B cell (primary cell): ENCODE measurements around the gene SHC3. TPM values are rescaled to one million over a fixed set of nuclear protein-coding genes. Genes with fewer than 3 reads are reported as not detected.

Source experiments
- ATAC-seq: fragments of 200-7000 bp; cut with Tn5 transposase; one replicate; pipeline ENCODE4 v1.10.0; 2021; ENCODE audit warnings: low read depth, mild to moderate bottlenecking, moderate number of reproducible peaks, moderate library complexity
- CTCF ChIA-PET: fragments of 350-600 bp; sonication (Branson Sonifier 250); formaldehyde crosslinking; loops from one replicate; lab custom pipeline; 2021; ENCODE audit warnings: antibody characterized with exemption, inconsistent platforms; lab: Charles Lee
- POLR2A ChIA-PET: fragments of 350-600 bp; sonication (Branson Sonifier 250); formaldehyde crosslinking; loops from one replicate; lab custom pipeline; 2021; ENCODE audit warnings: antibody characterized with exemption; lab: Charles Lee
- DNase-seq: peaks from one replicate; pipeline ENCODE4 v3.0.0; 2013
- H2AFZ ChIP-seq: 2 replicates; pipeline ENCODE4 v1.6.1; 2012; ENCODE audit warnings: mild to moderate bottlenecking, low read depth, low read length; ENCODE audit not compliant: insufficient read depth, poor library complexity, severe bottlenecking
- H3K27ac ChIP-seq, 2 donors: 1 replicate in 1 of 2; 2 replicates in 1 of 2; pipeline ENCODE4 v1.5.1; 2012 to 2013; ENCODE audit warnings: low read length in 2 of 2, mild to moderate bottlenecking in 2 of 2, moderate library complexity in 1 of 2
- H3K27me3 ChIP-seq, 4 experiments: fragments of 200-600 bp in 1 of 4; sonication (generic) in 1 of 4; replicated peaks in 1 of 4; 1 replicate in 2 of 4; 2 replicates in 2 of 4; pipeline versions ENCODE4 v1.6.1 to v1.7.0; 2013 to 2016; ENCODE audit warnings: low read length in 3 of 4, mild to moderate bottlenecking in 2 of 4, mixed read lengths in 1 of 4, moderate library complexity in 1 of 4; ENCODE audit not compliant: insufficient read depth in 4 of 4, control insufficient read depth in 3 of 4; ENCODE audit errors: control extremely low read depth in 1 of 4
- H3K36me3 ChIP-seq, 2 experiments: replicated peaks in 1 of 2; 1 replicate in 1 of 2; 2 replicates in 1 of 2; pipeline versions ENCODE4 v1.6.1 to v1.7.1; 2013; ENCODE audit warnings: low read length in 1 of 2; ENCODE audit not compliant: insufficient read depth in 2 of 2, control insufficient read depth in 1 of 2; ENCODE audit errors: control extremely low read depth in 1 of 2, extremely low read depth in 1 of 2
- H3K4me1 ChIP-seq, 2 donors: fragments of 200-600 bp in 1 of 2; sonication (generic) in 1 of 2; 1 replicate in 1 of 2; 2 replicates in 1 of 2; pipeline versions ENCODE4 v1.5.1 to v1.6.1; 2013 to 2017; ENCODE audit warnings: low read length in 2 of 2; ENCODE audit not compliant: control insufficient read depth in 2 of 2, insufficient read depth in 2 of 2
- H3K4me2 ChIP-seq: replicated peaks from 2 replicates; pipeline ENCODE3; 2012; ENCODE audit warnings: mild to moderate bottlenecking, low read depth, low read length; ENCODE audit not compliant: poor library complexity, severe bottlenecking
- H3K4me3 ChIP-seq, 5 experiments: fragments of 200-600 bp in 1 of 5; sonication (generic) in 1 of 5; 1 replicate in 3 of 5; 2 replicates in 2 of 5; pipeline versions ENCODE4 v1.5.1 to v1.7.0; 2011 to 2016; ENCODE audit warnings: low read length in 4 of 5, mild to moderate bottlenecking in 4 of 5, low read depth in 2 of 5, control low read depth in 1 of 5, moderate library complexity in 1 of 5; ENCODE audit not compliant: insufficient read depth in 1 of 5; ENCODE audit errors: control extremely low read depth in 1 of 5, extremely low read depth in 1 of 5
- H3K79me2 ChIP-seq: fragments of 200-600 bp; sonication (generic); one replicate; pipeline ENCODE4 v1.6.0; 2016; ENCODE audit warnings: low read length; ENCODE audit not compliant: control insufficient read depth, insufficient read depth
- H3K9ac ChIP-seq: fragments of 200-600 bp; sonication (generic); 2 replicates; pipeline ENCODE4 v1.6.1; 2017; ENCODE audit warnings: mild to moderate bottlenecking, low read length, moderate library complexity
- H3K9me3 ChIP-seq, 3 donors: one replicate each; pipeline versions ENCODE4 v1.6.1 to v1.7.1; 2013; ENCODE audit warnings: low read length in 2 of 3; ENCODE audit not compliant: control insufficient read depth in 2 of 3, insufficient read depth in 1 of 3; ENCODE audit errors: control extremely low read depth in 1 of 3
- H4K20me1 ChIP-seq: 2 replicates; pipeline ENCODE4 v1.6.0; 2012; ENCODE audit warnings: mild to moderate bottlenecking, low read length; ENCODE audit not compliant: insufficient read depth, control insufficient read depth, poor library complexity, severe bottlenecking
- H3K27ac Mint-ChIP-seq: one replicate; pipeline ENCODE4 v1.8.0; 2021; ENCODE audit warnings: mixed read lengths
- H3K27me3 Mint-ChIP-seq: one replicate; pipeline ENCODE4 v1.8.0; 2021; ENCODE audit warnings: mixed read lengths
- H3K4me1 Mint-ChIP-seq: one replicate; pipeline ENCODE4 v1.8.0; 2021; ENCODE audit warnings: mixed read lengths
- H3K4me3 Mint-ChIP-seq: one replicate; pipeline ENCODE4 v1.8.0; 2021; ENCODE audit warnings: mixed read lengths
- H3K9me3 Mint-ChIP-seq: one replicate; pipeline ENCODE4 v1.8.0; 2022; ENCODE audit warnings: mixed read lengths; ENCODE audit not compliant: insufficient read depth
- CTCF ChIP-seq: fragments of 200-600 bp; IDR thresholded peaks from one replicate; pipeline ENCODE4 v1.8.0; 2022; ENCODE audit warnings: antibody characterized with exemption, mild to moderate bottlenecking
- EZH2 ChIP-seq: IDR thresholded peaks from 2 replicates; pipeline ENCODE4 v1.6.1; 2012; ENCODE audit warnings: borderline replicate concordance, low read depth, mild to moderate bottlenecking, moderate library complexity, low read length; ENCODE audit not compliant: insufficient read depth, poor library complexity, severe bottlenecking
- WGBS: methylation state at CpG from one replicate; pipeline ENCODE4 v1.1.5; 2013; ENCODE audit warnings: missing lambda C conversion rate; ENCODE audit not compliant: insufficient coverage; 5-methylcytosine and 5-hydroxymethylcytosine counted together
- intact Hi-C: fragments of 100-400 bp; cut with micrococcal nuclease; formaldehyde crosslinking; loops from one replicate; pipeline ENCODE4 v1.10.0; 2022
- polyA plus RNA-seq: library from polyadenylated mRNA; depleted of rRNA; stranded (reverse); fragments of >200 nt; gene quantifications from 2 replicates; pipeline ENCODE4 v1.2.3, GENCODE V29; 2012
- total RNA-seq, 2 donors: library from RNA; stranded (reverse); fragments of 120-200 nt in 1 of 2; gene quantifications; 1 replicate in 1 of 2; 2 replicates in 1 of 2; pipeline versions ENCODE4 v1.2.3 to v1.2.4, GENCODE V29; 2013 to 2022

Gene SHC3
- total and polyA plus RNA-seq, 2 donors (not counting 1 experiment from before 2014, with no cell fraction given): 0.03 TPM; not detected in 1

GRCh38 chr9:89145097-89145496 is 33.5 kb downstream of the SHC3 start:
- no peak overlapping the region for H2AFZ ChIP-seq
- ChIA-PET POLR2A (no interaction called here), CTCF (no interaction called here)
- H4K20me1 ChIP-seq: no peaks in the 10 kb centered on the region
- Mint-ChIP-seq H3K27me3 (no peaks in the 10 kb centered on the region), H3K4me3 (no peak overlapping the region), H3K4me1 (peaks cover 2% of the 10 kb centered on the region), H3K9me3 (no peaks in the 10 kb centered on the region), H3K27ac (no peak overlapping the region)
- no peaks in the 10 kb centered on the region for H3K27me3 ChIP-seq
- no peak for TF ChIP-seq EZH2
- TF ChIP-seq CTCF: no peak
- H3K4me3 ChIP-seq: no peak overlapping the region
- no peak for DNase-seq
- WGBS: 100% methylated on average over 1 of the region's 3 CpGs
- intact Hi-C loops: no loop called here
- no peak overlapping the region for H3K4me2 ChIP-seq
- H3K36me3 ChIP-seq: no peaks in the 10 kb centered on the region
- H3K9ac ChIP-seq: no peak overlapping the region
- no peak overlapping the region for H3K27ac ChIP-seq
- H3K4me1 ChIP-seq: peaks cover 3 to 13% of the 10 kb centered on the region in 2 donors
- no peak for ATAC-seq
- no peaks in the 10 kb centered on the region for H3K79me2 ChIP-seq
- no peaks in the 10 kb centered on the region for H3K9me3 ChIP-seq

GRCh38 chr9:89144238-89144637 is 34.4 kb downstream of the SHC3 start:
- Histone ChIP-seq H3K9me3 (no peaks in the 10 kb centered on the region), H3K27ac (no peak overlapping the region), H3K4me1 (peaks cover 0 to 4% of the 10 kb centered on the region in 2 donors), H3K4me3 (no peak overlapping the region), H3K9ac (no peak overlapping the region), H3K27me3 (peaks cover 0 to 4% (median 0%) of the 10 kb centered on the region in 4 experiments), H4K20me1 (no peaks in the 10 kb centered on the region), H3K36me3 (no peaks in the 10 kb centered on the region), H3K79me2 (no peaks in the 10 kb centered on the region), H2AFZ (no peak overlapping the region), H3K4me2 (no peak overlapping the region)
- CTCF ChIA-PET: no interaction called here
- Mint-ChIP-seq H3K9me3 (no peaks in the 10 kb centered on the region), H3K4me1 (no peaks in the 10 kb centered on the region), H3K27me3 (no peaks in the 10 kb centered on the region), H3K27ac (no peak overlapping the region), H3K4me3 (no peak overlapping the region)
- intact Hi-C loops: no loop called here
- POLR2A ChIA-PET: no interaction called here
- ATAC-seq: no peak
- TF ChIP-seq CTCF (no peak), EZH2 (no peak)
- no CpG with 5 or more reads among the region's 2 CpGs for WGBS
- no peak for DNase-seq
